IPS DF 4.7 (cell line): ENCODE data around the gene NUDT4.
"Not testable (repeated sequence)": the region's sequence is repeated elsewhere in the genome, so short reads cannot be mapped to it uniquely, and the experiment has no call there.

Experiments
- DNase-seq: peaks from one replicate; pipeline ENCODE4 v3.0.0-alpha.2; 2013; ENCODE audit warnings: low spot score; ENCODE audit errors: extremely low read depth

The NUDT4 gene

DNA sequence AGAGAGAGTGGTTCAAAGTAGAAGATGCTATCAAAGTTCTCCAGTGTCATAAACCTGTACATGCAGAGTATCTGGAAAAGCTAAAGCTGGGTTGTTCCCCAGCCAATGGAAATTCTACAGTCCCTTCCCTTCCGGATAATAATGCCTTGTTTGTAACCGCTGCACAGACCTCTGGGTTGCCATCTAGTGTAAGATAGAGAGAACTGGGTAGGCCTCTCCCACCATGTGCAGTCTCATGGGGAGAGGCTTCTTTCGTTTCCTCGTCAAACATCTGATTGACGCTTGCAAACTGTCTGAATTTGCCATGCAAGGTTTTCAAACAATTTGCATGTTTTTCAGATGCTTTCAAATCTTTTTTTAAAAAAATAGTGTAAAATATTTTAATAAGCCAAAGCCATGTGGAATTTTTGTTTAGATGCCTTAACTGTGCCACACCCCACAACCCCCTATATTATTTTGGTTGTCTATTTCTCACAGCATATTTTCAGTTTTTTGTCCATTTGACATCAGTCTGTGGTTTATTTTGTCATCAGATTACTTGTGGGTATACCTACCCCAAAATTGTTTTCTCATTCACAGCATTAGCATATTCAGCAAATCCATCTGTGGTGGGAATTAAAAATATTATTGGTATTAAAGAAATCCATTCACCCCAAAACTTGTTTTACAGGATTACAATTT, 21.6 kb downstream of the NUDT4 start:
- not testable (repeated sequence) for DNase-seq

DNA sequence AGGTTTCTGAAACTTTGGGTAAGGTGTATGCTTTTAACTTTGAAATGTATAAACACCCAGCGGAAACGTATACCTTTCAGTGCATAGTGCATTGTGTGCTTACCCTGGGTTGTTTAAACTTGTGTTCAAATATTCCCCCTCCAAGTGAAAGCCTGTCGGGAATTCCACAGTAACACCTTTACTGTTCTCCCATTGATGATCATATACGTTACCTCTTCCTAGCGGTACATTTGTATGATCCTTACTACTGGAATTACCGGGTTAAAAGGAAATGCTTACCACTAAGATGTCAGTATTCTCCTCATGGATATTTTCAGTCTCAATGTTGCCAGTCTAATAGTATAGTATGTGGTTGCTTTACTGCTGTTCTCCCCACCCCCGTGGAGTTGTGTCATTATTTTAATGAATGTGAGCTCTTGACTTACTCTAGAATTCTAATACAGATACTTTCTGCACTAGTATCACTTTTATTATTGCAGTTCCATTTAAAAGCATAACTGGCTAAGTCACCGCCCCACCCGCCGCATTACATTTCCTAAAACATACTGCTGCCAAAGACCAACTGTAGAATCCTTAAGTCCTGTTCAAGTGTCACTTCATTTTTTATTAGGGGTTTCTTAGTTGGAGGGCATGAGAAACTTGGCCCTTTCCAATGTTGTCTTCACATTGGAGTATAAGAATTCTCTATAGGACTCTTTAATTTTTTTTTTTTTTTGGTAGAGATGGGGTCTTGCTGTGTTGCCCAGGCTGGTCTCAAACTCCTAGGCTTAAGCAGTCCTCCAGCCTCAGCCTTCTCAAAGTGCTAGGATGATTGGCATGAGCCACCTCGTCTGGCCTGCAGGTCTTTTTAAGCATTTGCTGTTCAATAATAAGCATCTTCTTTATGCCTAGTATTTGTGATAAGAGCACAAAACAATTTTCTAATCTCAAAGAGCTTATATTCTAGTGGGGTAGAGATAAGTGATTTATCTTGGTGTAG, 24.9 kb downstream of the NUDT4 start:
- no peak for DNase-seq

DNA sequence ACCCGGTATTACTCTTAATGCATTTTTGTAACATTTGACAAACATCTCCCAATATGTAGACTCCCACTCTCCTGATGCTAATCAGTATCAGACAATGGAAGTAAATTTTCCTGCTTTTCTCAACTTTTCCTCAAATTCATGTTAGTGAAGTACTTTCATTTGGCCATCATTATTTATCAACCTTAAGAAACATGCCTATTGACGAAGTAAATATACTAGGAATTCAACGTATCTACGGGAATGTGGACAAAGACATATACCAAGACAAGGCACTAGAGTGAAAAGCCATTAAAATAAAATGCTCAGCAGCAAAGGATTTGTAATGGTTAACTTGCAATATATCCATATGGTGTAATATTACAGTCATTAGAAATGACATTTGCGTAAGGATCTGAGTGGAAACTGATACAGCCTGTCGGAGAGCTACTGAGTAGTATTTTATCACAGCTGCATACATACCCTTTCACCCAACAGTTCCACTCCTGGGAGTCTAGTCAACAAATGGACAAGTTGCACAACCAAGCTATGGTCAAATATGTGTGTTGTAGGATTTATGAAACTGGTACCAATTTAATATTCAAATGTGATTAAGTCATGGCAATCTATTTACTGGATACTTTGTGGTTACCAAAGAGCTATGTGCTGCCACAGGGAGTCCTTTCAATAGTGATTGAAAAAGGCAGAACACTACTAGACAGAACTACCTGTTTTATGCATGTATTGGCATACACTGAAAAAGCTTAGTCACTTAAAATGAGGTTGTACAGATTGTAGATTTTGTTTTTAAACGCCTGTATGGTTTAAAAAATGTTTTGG, 26.5 kb downstream of the NUDT4 start:
- no peak for DNase-seq

DNA sequence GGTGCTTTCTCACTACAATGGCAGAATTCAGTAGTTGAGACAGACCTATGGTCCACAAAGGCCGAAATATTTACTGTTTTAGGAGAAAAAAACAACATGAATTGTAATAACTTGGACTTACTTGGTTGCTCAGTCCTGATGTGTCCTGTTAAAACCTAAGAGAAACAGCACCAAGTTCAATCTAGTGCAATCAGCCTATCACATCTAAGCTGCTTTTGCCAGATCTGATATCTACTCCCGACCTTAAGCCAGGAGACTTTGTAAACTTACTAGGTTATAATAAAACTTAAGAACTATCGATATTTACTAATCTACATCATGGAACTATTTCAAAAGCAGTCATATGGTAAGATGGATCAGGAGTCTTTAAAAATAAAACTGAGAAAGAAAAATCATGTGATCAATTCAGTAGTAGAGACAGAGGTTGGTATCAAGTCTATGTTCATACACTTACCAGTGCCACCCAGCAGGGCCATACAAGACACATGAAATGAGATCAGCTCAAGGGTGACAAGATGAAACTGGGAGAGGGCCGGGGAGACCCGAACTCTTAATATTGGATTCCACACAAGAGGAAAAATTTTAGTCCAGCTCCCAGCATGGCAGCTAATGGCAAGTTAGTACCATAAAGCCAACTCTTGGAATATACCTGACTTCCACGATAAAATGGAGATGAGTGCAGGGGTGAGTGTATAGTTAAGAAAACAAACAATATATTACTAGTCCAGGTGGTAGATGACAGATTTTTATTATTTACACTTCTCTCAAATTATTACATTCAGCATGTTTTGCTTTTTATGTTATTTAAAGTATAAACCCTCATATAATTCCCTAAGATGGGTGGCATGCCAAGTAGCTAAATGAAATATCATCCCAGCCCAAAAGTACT, 27.5 kb downstream of the NUDT4 start:
- no peak for DNase-seq

DNA sequence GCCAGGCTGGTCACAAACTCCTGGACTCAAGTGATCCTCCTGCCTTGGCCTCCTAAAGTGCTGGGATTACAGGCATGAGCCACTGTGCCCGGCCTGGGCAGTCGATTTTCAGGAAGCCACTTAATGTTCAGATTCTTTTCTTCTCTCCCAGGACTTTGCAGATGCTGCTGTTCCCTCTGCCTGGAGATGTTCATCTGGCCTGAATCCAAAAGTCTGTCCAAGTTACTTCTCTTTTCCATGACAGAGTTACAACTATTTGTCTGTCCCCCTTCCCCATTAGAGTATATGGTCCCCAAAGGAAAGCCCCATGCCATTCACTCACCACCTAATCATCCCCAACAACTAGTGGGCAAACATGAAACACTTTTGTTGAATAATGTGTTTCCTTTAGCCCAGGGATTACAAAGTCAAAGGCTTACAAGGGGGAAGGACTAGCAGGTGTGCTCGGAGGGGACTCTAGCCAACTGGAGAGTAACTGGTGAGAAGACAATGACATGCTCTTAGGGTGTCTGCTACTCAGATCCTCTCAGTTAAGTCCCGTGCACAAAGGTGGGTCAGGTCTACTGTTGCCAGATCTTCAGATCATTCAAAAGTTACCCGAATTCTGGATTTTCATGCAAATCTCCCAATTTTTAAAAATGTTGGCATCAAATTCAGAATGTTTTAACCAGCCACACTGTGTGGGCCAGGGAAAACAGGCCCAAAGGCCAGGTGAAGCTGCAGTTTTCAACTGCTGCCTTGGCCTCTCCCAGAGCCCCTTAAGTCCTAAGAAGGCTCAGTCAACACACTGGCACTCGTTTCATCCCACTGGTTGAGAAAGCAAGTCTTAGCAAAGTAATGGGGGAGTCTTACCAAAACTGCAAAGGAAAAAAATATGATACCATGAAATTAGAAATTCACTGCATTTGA, 29.6 kb downstream of the NUDT4 start:
- no peak for DNase-seq

DNA sequence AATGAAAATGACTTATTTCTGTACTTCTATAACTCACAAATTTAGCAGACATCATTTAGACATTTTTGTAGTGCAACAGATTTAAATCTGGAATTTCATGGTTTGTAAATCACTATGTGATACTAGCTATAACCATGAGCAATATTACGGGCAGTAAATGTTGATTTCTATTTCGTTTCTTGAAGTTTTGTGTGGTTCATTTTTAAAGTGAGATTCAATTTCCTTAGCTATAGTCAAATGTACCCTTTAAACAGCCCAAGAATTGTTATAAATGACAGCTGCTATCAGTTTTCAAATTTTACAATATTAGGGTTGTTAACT, 30.2 kb downstream of the NUDT4 start:
- no peak for DNase-seq

DNA sequence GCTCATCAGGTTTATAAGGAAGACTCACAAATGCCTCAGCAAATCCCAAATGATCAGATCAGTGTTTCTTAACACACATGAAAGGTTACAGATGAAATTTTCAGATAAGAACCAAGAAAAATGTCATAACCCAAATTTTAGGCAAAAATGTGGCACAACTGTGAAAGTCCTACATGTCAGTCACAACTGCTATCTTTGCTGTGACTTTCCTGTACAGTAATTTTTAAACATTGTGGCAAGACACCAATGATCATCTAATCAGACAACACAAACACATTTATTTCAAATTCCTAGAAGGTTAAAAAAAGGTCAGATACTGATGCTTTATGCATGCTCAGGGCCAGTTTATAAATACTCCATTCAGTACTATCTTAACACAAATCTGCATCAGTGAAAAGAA, 31.1 kb downstream of the NUDT4 start:
- DNase-seq, result no peak

DNA sequence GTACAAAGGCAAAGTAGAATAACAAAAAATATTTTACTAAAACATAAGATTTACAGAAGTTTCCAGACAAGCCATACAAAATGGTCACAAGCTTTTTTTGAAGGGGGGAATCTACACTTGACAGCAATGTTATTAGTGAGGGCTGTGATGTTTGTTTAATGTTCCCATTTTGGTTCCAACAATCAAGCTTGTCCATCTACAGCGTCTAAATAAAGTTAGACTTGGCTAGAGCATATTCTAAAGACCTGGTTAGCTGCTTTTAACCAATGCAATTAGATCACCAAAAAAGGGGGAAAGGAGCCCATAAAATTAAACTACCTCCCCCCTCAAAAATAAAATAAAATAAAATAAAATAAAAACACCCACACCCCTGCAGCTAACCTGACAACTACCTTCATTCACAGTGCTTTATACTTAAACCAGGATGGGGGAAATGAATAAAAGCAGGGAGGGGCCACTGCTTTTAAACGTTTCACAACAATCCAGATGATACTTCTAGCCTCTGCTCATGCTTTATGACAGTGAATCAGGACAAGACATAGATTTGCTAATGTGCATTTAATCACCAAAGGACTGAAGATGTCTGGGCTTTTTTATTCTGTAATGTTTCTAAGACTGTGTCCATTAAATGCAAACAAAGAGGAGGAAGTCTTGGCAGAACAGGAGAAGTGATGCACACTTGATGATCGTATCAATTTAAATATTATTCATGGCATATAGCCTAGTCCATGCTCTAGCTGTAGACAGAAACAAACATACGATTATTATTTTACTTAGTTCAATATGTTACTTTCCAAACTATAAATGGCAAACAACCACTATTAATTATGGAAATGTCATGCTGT, 31.8 kb downstream of the NUDT4 start:
- DNase-seq, result not testable (repeated sequence)

DNA sequence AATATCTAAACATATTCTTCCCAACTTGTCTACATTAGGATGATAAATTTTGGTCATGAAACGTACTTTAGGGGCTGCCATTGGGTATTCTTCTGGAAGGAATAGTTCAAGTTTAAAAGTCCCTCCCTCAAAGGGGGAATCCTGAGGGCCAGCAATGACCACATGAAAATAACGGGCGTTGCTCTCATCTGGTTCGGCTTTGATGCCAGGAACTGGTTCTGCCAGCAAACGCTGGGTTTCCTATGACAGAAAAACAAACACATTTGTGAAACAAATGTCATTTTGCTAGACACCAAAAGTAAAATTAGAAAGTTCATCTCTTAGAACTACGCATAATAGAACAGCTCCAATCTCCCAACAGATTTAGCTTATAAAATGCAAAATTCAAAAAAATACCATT, 33.3 kb downstream of the NUDT4 start:
- not testable (repeated sequence) for DNase-seq

DNA sequence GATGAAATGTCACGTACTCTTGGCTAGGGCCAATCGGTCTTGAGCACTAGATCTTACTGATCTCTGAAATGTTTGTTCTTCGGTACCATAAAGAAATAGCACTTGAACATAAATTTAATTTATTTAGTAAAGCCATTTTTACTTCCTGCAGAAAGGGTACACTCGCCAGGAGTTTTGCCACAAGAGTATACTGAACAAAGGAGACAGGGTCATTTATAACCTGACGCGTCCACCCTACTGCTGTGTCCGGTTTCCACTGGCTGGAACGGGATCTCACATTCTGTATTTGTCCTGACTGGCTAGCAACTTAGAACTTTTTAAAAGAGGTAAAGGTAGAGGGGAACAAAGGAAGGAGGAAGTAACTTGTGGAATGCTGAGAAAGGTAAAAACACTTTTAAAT, 34.7 kb downstream of the NUDT4 start:
- not testable (repeated sequence) for DNase-seq

DNA sequence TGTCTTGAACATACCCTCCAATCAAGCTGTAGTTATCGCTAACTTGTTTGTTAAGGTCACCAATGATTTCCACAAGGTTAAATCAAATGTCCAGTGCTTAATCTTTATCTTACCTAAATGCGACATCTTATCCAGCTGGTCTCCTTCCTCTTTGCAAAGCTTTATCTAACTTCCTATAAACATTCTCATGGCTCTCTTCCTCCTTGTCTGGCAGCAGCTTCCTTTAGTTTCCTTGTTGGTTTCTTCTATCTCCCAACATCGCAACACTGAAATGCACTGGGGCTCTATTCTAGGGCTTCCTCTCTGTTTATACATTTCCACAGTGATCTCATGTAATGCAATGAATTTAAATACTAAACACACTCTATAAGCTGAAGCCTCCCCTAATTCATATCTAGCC, 35.3 kb downstream of the NUDT4 start:
- no peak for DNase-seq

DNA sequence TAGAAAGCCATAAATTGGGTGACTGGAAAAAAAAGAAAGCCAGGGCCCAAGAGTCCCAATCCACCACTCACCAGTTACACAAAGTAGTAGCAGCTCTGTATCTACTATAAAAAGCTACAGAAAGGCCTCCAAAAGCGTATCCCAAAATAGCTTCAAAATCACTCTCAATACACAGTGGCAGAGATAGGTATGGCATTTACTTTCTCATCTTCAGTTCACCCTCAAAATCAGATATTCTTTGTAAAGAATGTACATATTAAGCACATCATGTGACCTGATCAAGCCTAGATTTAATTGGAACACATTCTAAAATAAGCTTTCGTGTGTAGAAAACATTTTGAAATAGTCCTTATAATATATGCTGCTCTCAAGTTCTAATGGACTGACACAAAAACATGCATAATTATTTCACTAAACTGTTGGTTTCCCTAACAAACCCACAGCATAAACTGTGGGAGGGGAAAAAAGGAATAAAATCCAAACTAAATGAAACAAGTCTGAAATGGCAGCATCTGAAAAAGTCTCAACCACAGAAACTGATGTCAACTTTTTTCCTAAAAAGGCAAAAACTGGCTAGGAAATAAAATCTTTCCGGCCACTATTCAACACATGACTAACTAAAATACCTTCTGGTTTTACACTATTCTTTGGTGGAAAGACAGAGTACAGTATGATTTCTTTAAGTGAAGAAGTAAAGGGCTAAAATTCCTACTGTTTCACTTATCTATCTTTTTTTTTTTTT, 38.2 kb downstream of the NUDT4 start:
- DNase-seq, result no peak

DNA sequence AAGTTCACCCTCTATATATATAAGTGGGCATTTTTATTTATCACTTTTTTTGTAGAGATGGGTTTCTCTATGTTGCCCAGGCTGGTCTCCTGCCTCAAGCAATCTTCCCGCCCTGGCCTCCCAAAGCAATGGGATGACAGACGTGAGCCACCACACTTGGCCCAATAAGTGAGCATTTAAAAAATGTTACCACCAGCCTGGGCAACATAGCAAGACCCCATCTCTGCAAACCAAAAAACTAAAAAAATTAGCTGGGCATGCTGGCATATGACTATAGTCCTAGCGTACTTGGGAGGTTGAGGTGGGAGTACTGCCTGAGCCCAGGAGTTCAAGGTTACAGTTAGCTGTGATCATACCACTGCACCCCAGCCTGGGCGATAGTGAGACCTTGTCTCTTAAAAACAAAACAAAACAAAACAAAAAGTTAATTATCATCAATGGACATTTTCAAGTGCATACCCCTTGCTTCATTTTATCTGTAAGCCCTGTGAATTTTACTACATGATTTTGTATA, 40.3 kb downstream of the NUDT4 start:
- DNase-seq, result no peak

DNA sequence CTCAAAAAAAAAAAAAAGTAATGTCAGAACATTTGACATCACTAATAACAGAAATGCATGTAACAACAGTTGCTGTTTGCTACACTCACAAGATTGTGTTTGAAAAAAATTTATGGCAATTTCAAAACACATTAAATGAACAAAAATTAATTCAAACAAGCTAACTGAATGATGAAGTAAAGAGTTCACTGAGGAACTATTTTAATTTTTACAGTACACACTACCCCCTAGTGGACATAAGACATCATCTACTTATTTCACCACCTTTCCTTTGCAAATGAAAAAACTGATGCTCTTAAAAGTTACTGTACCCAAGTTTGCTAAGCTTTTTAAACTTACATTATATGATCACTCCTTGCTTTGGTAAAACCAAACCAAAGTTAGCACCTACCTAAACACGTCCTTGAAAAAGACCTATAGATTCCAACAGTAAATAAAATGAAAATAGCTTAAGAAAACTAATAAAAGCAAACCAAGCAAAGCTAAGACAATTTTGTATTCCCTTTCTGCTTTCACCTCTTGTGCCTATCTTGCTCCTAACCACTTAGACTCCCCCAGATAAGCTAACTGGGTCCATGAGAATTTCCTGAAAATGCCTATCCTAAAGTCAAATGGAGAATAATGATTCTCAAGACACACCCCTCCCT, 41.8 kb downstream of the NUDT4 start:
- DNase-seq, result no peak

DNA sequence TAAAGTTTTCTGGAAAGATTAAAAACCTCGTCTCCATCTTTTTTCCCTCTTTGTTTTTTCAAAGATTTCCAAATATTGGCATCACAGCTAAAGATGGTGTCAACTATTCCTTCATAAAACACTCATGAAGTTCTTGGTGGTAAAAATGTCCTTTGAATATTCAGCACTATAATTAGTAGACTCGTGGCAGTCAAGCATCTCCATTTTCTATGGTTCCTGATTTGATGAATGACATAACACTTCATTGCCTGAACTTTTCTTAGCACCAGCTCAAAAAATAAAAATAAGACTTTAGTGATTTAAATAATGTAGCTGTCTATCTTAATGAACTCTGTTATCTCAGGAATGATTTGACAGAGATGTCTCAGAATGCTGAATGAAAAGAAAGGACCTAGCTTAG, 44.3 kb downstream of the NUDT4 start:
- no peak for DNase-seq

DNA sequence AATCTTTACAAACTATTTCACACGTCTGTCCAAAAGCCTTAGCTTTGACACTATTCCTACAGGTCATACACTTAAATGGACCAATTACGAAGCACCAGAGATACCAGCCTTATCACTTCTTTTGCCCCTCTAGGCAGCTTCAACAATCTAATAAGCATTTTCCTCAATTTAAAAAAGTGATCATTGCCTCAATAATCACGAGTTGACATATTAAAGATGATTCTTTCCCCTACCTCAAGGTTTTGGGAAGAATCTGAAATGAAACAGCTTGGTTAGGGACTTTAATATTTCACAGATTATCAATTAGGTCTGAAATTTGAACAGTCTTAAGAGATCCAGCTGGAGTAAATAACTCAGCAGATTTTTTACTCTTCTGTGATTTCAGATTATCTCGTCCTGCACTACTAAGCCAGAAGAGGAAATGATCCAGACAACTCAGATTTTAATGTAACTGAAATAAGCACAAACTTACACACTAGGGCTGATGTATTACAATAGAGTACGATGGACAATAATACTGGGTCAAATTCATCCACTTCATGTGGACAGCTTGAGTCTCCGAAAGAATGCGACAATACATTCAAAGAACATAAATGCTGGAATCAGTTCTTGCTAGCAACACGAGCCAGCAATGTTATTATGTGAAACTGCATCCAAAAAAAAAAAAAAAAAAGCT, 48.1 kb downstream of the NUDT4 start:
- DNase-seq, result no peak

DNA sequence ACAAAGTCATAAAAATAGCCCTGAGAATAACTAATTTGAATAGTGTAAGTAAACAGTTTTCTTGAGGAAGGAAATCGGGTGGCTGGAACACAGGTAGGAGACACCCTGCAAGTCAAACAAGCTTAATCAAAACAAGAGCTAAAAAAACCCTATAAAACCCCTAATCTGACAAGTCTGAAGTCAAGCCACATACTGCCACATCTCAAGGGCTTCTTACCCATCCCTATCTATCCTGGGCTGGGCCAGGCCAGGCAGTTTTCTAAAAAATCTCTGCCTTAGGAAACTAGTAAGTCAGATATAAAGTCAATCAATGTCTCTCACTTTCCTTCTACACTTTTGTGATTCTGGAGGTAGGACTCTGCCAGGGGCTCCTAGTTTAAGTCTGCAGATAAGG, 48.7 kb downstream of the NUDT4 start:
- DNase-seq, result no peak
